ENCODE results near the gene CYSRT1.
"Not testable (repeated sequence)": the region's sequence is repeated elsewhere in the genome, so short reads cannot be mapped to it uniquely, and the experiment has no call there.

The CYSRT1 gene

GRCh38 chr9:137250329-137251193 is 25.6 kb downstream of the CYSRT1 start:
- Mint-ChIP-seq H3K27ac (no peak overlapping the region), H3K36me3 (no peaks in the 10 kb centered on the region), H3K4me1 (peaks cover 6% of the 10 kb centered on the region), H3K27me3 (peaks cover 1% of the 10 kb centered on the region), H3K4me3 (no peak overlapping the region), H3K9me3 (no peaks in the 10 kb centered on the region)
- ATAC-seq (ENCODE audit: low read depth) (no peak), DNase-seq (ENCODE audit: low spot score in 2 of 2) (no peak)

- Mint-ChIP-seq H3K4me3 (no peak within 1 kb of the TSS), H3K27ac (no peak within 1 kb of the TSS), H3K36me3 (no peaks in the 10 kb centered on the region), H3K9me3 (no peaks in the 10 kb centered on the region), H3K4me1 (peaks cover 6% of the 10 kb centered on the region), H3K27me3 (peaks cover 1% of the 10 kb centered on the region)
- DNase-seq (ENCODE audit: low spot score in 2 of 2), result no peak
- no peak for ATAC-seq (ENCODE audit: low read depth)
Measured at GRCh38 chr9:137251194-137251461, 26.2 kb downstream of the CYSRT1 start, which contains the start of gene STPG3. Gene STPG3 (plus strand): TSS chr9:137251286. CDS start chr9:137251287, 1 bp downstream.

GRCh38 chr9:137251490-137252268 is 26.7 kb downstream of the CYSRT1 start:
- Mint-ChIP-seq H3K27me3 (peaks cover 1% of the 10 kb centered on the region), H3K4me3 (no peak overlapping the region), H3K27ac (no peak overlapping the region), H3K9me3 (no peaks in the 10 kb centered on the region), H3K4me1 (peaks cover 8% of the 10 kb centered on the region), H3K36me3 (no peaks in the 10 kb centered on the region)
- ATAC-seq (ENCODE audit: low read depth), result no peak
- no peak for DNase-seq (ENCODE audit: low spot score in 2 of 2)

GRCh38 chr9:137252555-137253506 is 27.9 kb downstream of the CYSRT1 start:
- no peak overlapping the region for H3K4me3 Mint-ChIP-seq
- H3K9me3 Mint-ChIP-seq, result no peaks in the 10 kb centered on the region
- H3K36me3 Mint-ChIP-seq, result no peaks in the 10 kb centered on the region
- H3K27ac Mint-ChIP-seq, result no peak overlapping the region
- DNase-seq (ENCODE audit: low spot score in 2 of 2) (no peak), ATAC-seq (ENCODE audit: low read depth) (no peak)
- H3K27me3 Mint-ChIP-seq, result peaks cover 1% of the 10 kb centered on the region
- H3K4me1 Mint-ChIP-seq, result peaks cover 8% of the 10 kb centered on the region

GRCh38 chr9:137253717-137254623 is 29.0 kb downstream of the CYSRT1 start:
- Mint-ChIP-seq H3K36me3 (no peaks in the 10 kb centered on the region), H3K4me3 (peak overlapping the region; percentile 89), H3K4me1 (peaks cover 8% of the 10 kb centered on the region), H3K27ac (peak overlapping the region; percentile 76), H3K27me3 (peaks cover 1% of the 10 kb centered on the region), H3K9me3 (no peaks in the 10 kb centered on the region)
- no peak for ATAC-seq (ENCODE audit: low read depth)
- DNase-seq (ENCODE audit: low spot score in 2 of 2), result no peak

- Mint-ChIP-seq H3K27ac (peak within 1 kb of the TSS; percentile 76), H3K27me3 (peaks cover 1% of the 10 kb centered on the region), H3K36me3 (no peaks in the 10 kb centered on the region), H3K9me3 (no peaks in the 10 kb centered on the region), H3K4me3 (peak within 1 kb of the TSS; percentile 89), H3K4me1 (peaks cover 9% of the 10 kb centered on the region)
- DNase-seq (ENCODE audit: low spot score in 2 of 2), result peak; percentile 98 to 100
- ATAC-seq (ENCODE audit: low read depth), result peak; percentile 90
Measured at GRCh38 chr9:137254624-137255447, 29.9 kb downstream of the CYSRT1 start, which contains the start of gene NELFB. Gene NELFB (plus strand): TSS chr9:137255327.

GRCh38 chr9:137255448-137256114 is 30.6 kb downstream of the CYSRT1 start:
- H3K27ac Mint-ChIP-seq, result no peak overlapping the region
- H3K4me3 Mint-ChIP-seq, result peak overlapping the region; percentile 84
- H3K27me3 Mint-ChIP-seq, result peaks cover 1% of the 10 kb centered on the region
- ATAC-seq (ENCODE audit: low read depth), result no peak
- H3K9me3 Mint-ChIP-seq, result no peaks in the 10 kb centered on the region
- no peaks in the 10 kb centered on the region for H3K36me3 Mint-ChIP-seq
- H3K4me1 Mint-ChIP-seq, result peaks cover 9% of the 10 kb centered on the region
- no peak for DNase-seq (ENCODE audit: low spot score in 2 of 2)

- Mint-ChIP-seq H3K9me3 (no peaks in the 10 kb centered on the region), H3K27me3 (no peaks in the 10 kb centered on the region), H3K36me3 (no peaks in the 10 kb centered on the region), H3K27ac (no peak overlapping the region), H3K4me3 (peak overlapping the region; percentile 84), H3K4me1 (peaks cover 9% of the 10 kb centered on the region)
- ATAC-seq (ENCODE audit: low read depth) (no peak), DNase-seq (ENCODE audit: low spot score in 2 of 2) (no peak)
Measured at GRCh38 chr9:137256362-137256761, 31.4 kb downstream of the CYSRT1 start.

GRCh38 chr9:137256856-137257255 is 31.9 kb downstream of the CYSRT1 start:
- no peak for ATAC-seq (ENCODE audit: low read depth)
- Mint-ChIP-seq H3K9me3 (no peaks in the 10 kb centered on the region), H3K4me3 (peak overlapping the region; percentile 39), H3K27me3 (no peaks in the 10 kb centered on the region), H3K4me1 (peaks cover 12% of the 10 kb centered on the region), H3K36me3 (no peaks in the 10 kb centered on the region), H3K27ac (no peak overlapping the region)
- DNase-seq (ENCODE audit: low spot score in 2 of 2), result no peak

GRCh38 chr9:137262173-137262908 is 37.4 kb downstream of the CYSRT1 start:
- H3K9me3 Mint-ChIP-seq; H3K4me3 Mint-ChIP-seq; H3K27ac Mint-ChIP-seq; H3K36me3 Mint-ChIP-seq; DNase-seq (ENCODE audit: low spot score in 2 of 2); H3K27me3 Mint-ChIP-seq; H3K4me1 Mint-ChIP-seq; ATAC-seq (ENCODE audit: low read depth): not testable (repeated sequence)

GRCh38 chr9:137262909-137263285 is 37.9 kb downstream of the CYSRT1 start:
- no peak overlapping the region for H3K4me3 Mint-ChIP-seq
- H3K27ac Mint-ChIP-seq, result no peak overlapping the region
- H3K27me3 Mint-ChIP-seq, result no peaks in the 10 kb centered on the region
- no peaks in the 10 kb centered on the region for H3K9me3 Mint-ChIP-seq
- no peak for ATAC-seq (ENCODE audit: low read depth)
- peaks cover 3% of the 10 kb centered on the region for H3K36me3 Mint-ChIP-seq
- DNase-seq (ENCODE audit: low spot score in 2 of 2), result no peak
- H3K4me1 Mint-ChIP-seq, result peaks cover 12% of the 10 kb centered on the region

Measured in memory B cell (primary cell).